Keratinocyte (primary cell): ENCODE results near the gene ATRNL1.

Experiments
- EZH2 ChIP-seq: IDR thresholded peaks from one replicate; pipeline ENCODE4 v1.6.1; 2012; ENCODE audit warnings: inconsistent platforms, mild to moderate bottlenecking, low read length, moderate library complexity
- TF ChIP-seq, protein P1 (sequence below), 3 experiments: IDR thresholded peaks in 1 of 3; conservative IDR thresholded peaks in 1 of 3; optimal IDR thresholded peaks in 1 of 3; 2 replicates in 2 of 3; 3 replicates in 1 of 3; pipeline versions ENCODE3 to v1.5.1; 2011; ENCODE audit warnings: low read length in 3 of 3, mild to moderate bottlenecking in 3 of 3, moderate library complexity in 2 of 3, control low read depth in 1 of 3, inconsistent platforms in 1 of 3; ENCODE audit not compliant: insufficient read depth in 2 of 3; ENCODE audit errors: extremely low read depth in 1 of 3

GRCh38 chr10:115300080-115300479, 206.9 kb downstream of the ATRNL1 start:
- TF ChIP-seq, protein P1, sequence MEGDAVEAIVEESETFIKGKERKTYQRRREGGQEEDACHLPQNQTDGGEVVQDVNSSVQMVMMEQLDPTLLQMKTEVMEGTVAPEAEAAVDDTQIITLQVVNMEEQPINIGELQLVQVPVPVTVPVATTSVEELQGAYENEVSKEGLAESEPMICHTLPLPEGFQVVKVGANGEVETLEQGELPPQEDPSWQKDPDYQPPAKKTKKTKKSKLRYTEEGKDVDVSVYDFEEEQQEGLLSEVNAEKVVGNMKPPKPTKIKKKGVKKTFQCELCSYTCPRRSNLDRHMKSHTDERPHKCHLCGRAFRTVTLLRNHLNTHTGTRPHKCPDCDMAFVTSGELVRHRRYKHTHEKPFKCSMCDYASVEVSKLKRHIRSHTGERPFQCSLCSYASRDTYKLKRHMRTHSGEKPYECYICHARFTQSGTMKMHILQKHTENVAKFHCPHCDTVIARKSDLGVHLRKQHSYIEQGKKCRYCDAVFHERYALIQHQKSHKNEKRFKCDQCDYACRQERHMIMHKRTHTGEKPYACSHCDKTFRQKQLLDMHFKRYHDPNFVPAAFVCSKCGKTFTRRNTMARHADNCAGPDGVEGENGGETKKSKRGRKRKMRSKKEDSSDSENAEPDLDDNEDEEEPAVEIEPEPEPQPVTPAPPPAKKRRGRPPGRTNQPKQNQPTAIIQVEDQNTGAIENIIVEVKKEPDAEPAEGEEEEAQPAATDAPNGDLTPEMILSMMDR (optimal IDR thresholded peaks at IDR 0.05 in 1 of 3, IDR thresholded peaks at IDR 0.05 in 1 of 3, conservative IDR thresholded peaks at IDR 0.05 in 1 of 3; ENCODE audit: extremely low read depth in 1 of 3, insufficient read depth in 2 of 3, low read length in 3 of 3), result no peak
- no peak for TF ChIP-seq EZH2
